B cell (primary cell): ENCODE measurements around the gene MISFA. TPM values are rescaled to one million over a fixed set of nuclear protein-coding genes. Genes with fewer than 3 reads are reported as not detected.

ENCODE experiments used
- ATAC-seq: fragments of 200-7000 bp; cut with Tn5 transposase; one replicate; pipeline ENCODE4 v1.10.0; 2021; ENCODE audit warnings: low read depth, mild to moderate bottlenecking, moderate number of reproducible peaks, moderate library complexity
- CTCF ChIA-PET: fragments of 350-600 bp; sonication (Branson Sonifier 250); formaldehyde crosslinking; loops from one replicate; lab custom pipeline; 2021; ENCODE audit warnings: antibody characterized with exemption, inconsistent platforms; lab: Charles Lee
- POLR2A ChIA-PET: fragments of 350-600 bp; sonication (Branson Sonifier 250); formaldehyde crosslinking; loops from one replicate; lab custom pipeline; 2021; ENCODE audit warnings: antibody characterized with exemption; lab: Charles Lee
- DNase-seq: peaks from one replicate; pipeline ENCODE4 v3.0.0; 2013
- H2AFZ ChIP-seq: 2 replicates; pipeline ENCODE4 v1.6.1; 2012; ENCODE audit warnings: mild to moderate bottlenecking, low read depth, low read length; ENCODE audit not compliant: insufficient read depth, poor library complexity, severe bottlenecking
- H3K27ac ChIP-seq, 2 donors: 1 replicate in 1 of 2; 2 replicates in 1 of 2; pipeline ENCODE4 v1.5.1; 2012 to 2013; ENCODE audit warnings: low read length in 2 of 2, mild to moderate bottlenecking in 2 of 2, moderate library complexity in 1 of 2
- H3K27me3 ChIP-seq, 4 experiments: fragments of 200-600 bp in 1 of 4; sonication (generic) in 1 of 4; replicated peaks in 1 of 4; 1 replicate in 2 of 4; 2 replicates in 2 of 4; pipeline versions ENCODE4 v1.6.1 to v1.7.0; 2013 to 2016; ENCODE audit warnings: low read length in 3 of 4, mild to moderate bottlenecking in 2 of 4, mixed read lengths in 1 of 4, moderate library complexity in 1 of 4; ENCODE audit not compliant: insufficient read depth in 4 of 4, control insufficient read depth in 3 of 4; ENCODE audit errors: control extremely low read depth in 1 of 4
- H3K36me3 ChIP-seq, 2 experiments: replicated peaks in 1 of 2; 1 replicate in 1 of 2; 2 replicates in 1 of 2; pipeline versions ENCODE4 v1.6.1 to v1.7.1; 2013; ENCODE audit warnings: low read length in 1 of 2; ENCODE audit not compliant: insufficient read depth in 2 of 2, control insufficient read depth in 1 of 2; ENCODE audit errors: control extremely low read depth in 1 of 2, extremely low read depth in 1 of 2
- H3K4me1 ChIP-seq, 2 donors: fragments of 200-600 bp in 1 of 2; sonication (generic) in 1 of 2; 1 replicate in 1 of 2; 2 replicates in 1 of 2; pipeline versions ENCODE4 v1.5.1 to v1.6.1; 2013 to 2017; ENCODE audit warnings: low read length in 2 of 2; ENCODE audit not compliant: control insufficient read depth in 2 of 2, insufficient read depth in 2 of 2
- H3K4me2 ChIP-seq: replicated peaks from 2 replicates; pipeline ENCODE3; 2012; ENCODE audit warnings: mild to moderate bottlenecking, low read depth, low read length; ENCODE audit not compliant: poor library complexity, severe bottlenecking
- H3K4me3 ChIP-seq, 5 experiments: fragments of 200-600 bp in 1 of 5; sonication (generic) in 1 of 5; 1 replicate in 3 of 5; 2 replicates in 2 of 5; pipeline versions ENCODE4 v1.5.1 to v1.7.0; 2011 to 2016; ENCODE audit warnings: low read length in 4 of 5, mild to moderate bottlenecking in 4 of 5, low read depth in 2 of 5, control low read depth in 1 of 5, moderate library complexity in 1 of 5; ENCODE audit not compliant: insufficient read depth in 1 of 5; ENCODE audit errors: control extremely low read depth in 1 of 5, extremely low read depth in 1 of 5
- H3K79me2 ChIP-seq: fragments of 200-600 bp; sonication (generic); one replicate; pipeline ENCODE4 v1.6.0; 2016; ENCODE audit warnings: low read length; ENCODE audit not compliant: control insufficient read depth, insufficient read depth
- H3K9ac ChIP-seq: fragments of 200-600 bp; sonication (generic); 2 replicates; pipeline ENCODE4 v1.6.1; 2017; ENCODE audit warnings: mild to moderate bottlenecking, low read length, moderate library complexity
- H3K9me3 ChIP-seq, 3 donors: one replicate each; pipeline versions ENCODE4 v1.6.1 to v1.7.1; 2013; ENCODE audit warnings: low read length in 2 of 3; ENCODE audit not compliant: control insufficient read depth in 2 of 3, insufficient read depth in 1 of 3; ENCODE audit errors: control extremely low read depth in 1 of 3
- H4K20me1 ChIP-seq: 2 replicates; pipeline ENCODE4 v1.6.0; 2012; ENCODE audit warnings: mild to moderate bottlenecking, low read length; ENCODE audit not compliant: insufficient read depth, control insufficient read depth, poor library complexity, severe bottlenecking
- H3K27ac Mint-ChIP-seq: one replicate; pipeline ENCODE4 v1.8.0; 2021; ENCODE audit warnings: mixed read lengths
- H3K27me3 Mint-ChIP-seq: one replicate; pipeline ENCODE4 v1.8.0; 2021; ENCODE audit warnings: mixed read lengths
- H3K4me1 Mint-ChIP-seq: one replicate; pipeline ENCODE4 v1.8.0; 2021; ENCODE audit warnings: mixed read lengths
- H3K4me3 Mint-ChIP-seq: one replicate; pipeline ENCODE4 v1.8.0; 2021; ENCODE audit warnings: mixed read lengths
- H3K9me3 Mint-ChIP-seq: one replicate; pipeline ENCODE4 v1.8.0; 2022; ENCODE audit warnings: mixed read lengths; ENCODE audit not compliant: insufficient read depth
- CTCF ChIP-seq: fragments of 200-600 bp; IDR thresholded peaks from one replicate; pipeline ENCODE4 v1.8.0; 2022; ENCODE audit warnings: antibody characterized with exemption, mild to moderate bottlenecking
- EZH2 ChIP-seq: IDR thresholded peaks from 2 replicates; pipeline ENCODE4 v1.6.1; 2012; ENCODE audit warnings: borderline replicate concordance, low read depth, mild to moderate bottlenecking, moderate library complexity, low read length; ENCODE audit not compliant: insufficient read depth, poor library complexity, severe bottlenecking
- WGBS: methylation state at CpG from one replicate; pipeline ENCODE4 v1.1.5; 2013; ENCODE audit warnings: missing lambda C conversion rate; ENCODE audit not compliant: insufficient coverage; 5-methylcytosine and 5-hydroxymethylcytosine counted together
- intact Hi-C: fragments of 100-400 bp; cut with micrococcal nuclease; formaldehyde crosslinking; loops from one replicate; pipeline ENCODE4 v1.10.0; 2022
- polyA plus RNA-seq: library from polyadenylated mRNA; depleted of rRNA; stranded (reverse); fragments of >200 nt; gene quantifications from 2 replicates; pipeline ENCODE4 v1.2.3, GENCODE V29; 2012
- total RNA-seq, 2 donors: library from RNA; stranded (reverse); fragments of 120-200 nt in 1 of 2; gene quantifications; 1 replicate in 1 of 2; 2 replicates in 1 of 2; pipeline versions ENCODE4 v1.2.3 to v1.2.4, GENCODE V29; 2013 to 2022

Gene MISFA
- total and polyA plus RNA-seq, 2 donors (not counting 1 experiment from before 2014, with no cell fraction given) = 1.2 TPM; not detected in 1

GRCh38 chr11:18578975-18579598, 20.5 kb upstream of the MISFA start:
- DNase-seq (no peak), ATAC-seq (no peak)
- no peaks in the 10 kb centered on the region for H3K4me1 ChIP-seq
- H3K27me3 Mint-ChIP-seq = no peaks in the 10 kb centered on the region
- no peaks in the 10 kb centered on the region for H3K9me3 ChIP-seq
- H2AFZ ChIP-seq = no peak overlapping the region
- H3K4me1 Mint-ChIP-seq = no peaks in the 10 kb centered on the region
- no peak overlapping the region for H3K27ac ChIP-seq
- H3K27ac Mint-ChIP-seq = no peak overlapping the region
- no peaks in the 10 kb centered on the region for H4K20me1 ChIP-seq
- no peak overlapping the region for H3K4me2 ChIP-seq
- H3K4me3 ChIP-seq = no peak overlapping the region
- H3K27me3 ChIP-seq = no peaks in the 10 kb centered on the region
- POLR2A ChIA-PET = no interaction called here
- H3K79me2 ChIP-seq = peaks cover under 1% of the 10 kb centered on the region
- intact Hi-C loops = no loop called here
- no peaks in the 10 kb centered on the region for H3K9me3 Mint-ChIP-seq
- H3K36me3 ChIP-seq = peaks cover 2 to 24% of the 10 kb centered on the region in 2 experiments
- WGBS = 76% methylated on average over 5 of the region's 14 CpGs
- TF ChIP-seq EZH2 (no peak), CTCF (no peak)
- no peak overlapping the region for H3K9ac ChIP-seq
- CTCF ChIA-PET = no interaction called here
- H3K4me3 Mint-ChIP-seq = no peak overlapping the region

- TF ChIP-seq EZH2 (no peak), CTCF (no peak)
- Histone ChIP-seq H4K20me1 (no peaks in the 10 kb centered on the region), H3K27ac (no peak overlapping the region), H3K4me3 (no peak overlapping the region), H3K79me2 (peaks cover 3% of the 10 kb centered on the region), H3K4me2 (no peak overlapping the region), H3K27me3 (no peaks in the 10 kb centered on the region), H3K9ac (no peak overlapping the region), H3K36me3 (peaks cover 0 to 16% of the 10 kb centered on the region in 2 experiments), H2AFZ (no peak overlapping the region), H3K9me3 (no peaks in the 10 kb centered on the region), H3K4me1 (no peaks in the 10 kb centered on the region)
- ChIA-PET POLR2A (no interaction called here), CTCF (interaction anchor here (0.7 kb wide), 1 partner anchor 150 kb away, joined by 4 read pairs; no protein-coding TSS in a partner anchor)
- intact Hi-C loops = no loop called here
- no CpG with 5 or more reads among the region's 2 CpGs for WGBS
- no peak overlapping the region for H3K27ac Mint-ChIP-seq
- H3K4me3 Mint-ChIP-seq = no peak overlapping the region
- ATAC-seq = no peak
- no peaks in the 10 kb centered on the region for H3K27me3 Mint-ChIP-seq
- H3K9me3 Mint-ChIP-seq = no peaks in the 10 kb centered on the region
- no peaks in the 10 kb centered on the region for H3K4me1 Mint-ChIP-seq
- DNase-seq = no peak
Measured at GRCh38 chr11:18580113-18580766, 19.3 kb upstream of the MISFA start.
